ENCODE data around the gene CFAP251. TPM values are rescaled to one million over a fixed set of nuclear protein-coding genes. Genes with fewer than 3 reads are reported as not detected.

The CFAP251 gene
- total RNA-seq, 2 experiments from 2014 or later = 0.28 to 0.33 TPM

GRCh38 chr12:121942145-121942718 lies 23.8 kb downstream of the CFAP251 start:
- intact Hi-C loops (cut with DNase I, micrococcal nuclease) = no loop called here
- H3K4me3 Mint-ChIP-seq = no peak overlapping the region
- POLR2A ChIA-PET = no interaction called here
- ATAC-seq (ENCODE audit: poor library complexity) (no peak), DNase-seq (no peak)
- no peaks in the 10 kb centered on the region for H3K36me3 Mint-ChIP-seq (ENCODE audit: low read depth)
- H3K27me3 ChIP-seq (ENCODE audit: control insufficient read depth in 1 of 2, insufficient read depth in 2 of 2, low read length in 2 of 2) = no peaks in the 10 kb centered on the region
- peaks cover 5% of the 10 kb centered on the region for H3K4me1 Mint-ChIP-seq (ENCODE audit: low read depth)
- H3K27me3 Mint-ChIP-seq = no peaks in the 10 kb centered on the region
- H3K27ac ChIP-seq (ENCODE audit: low read depth in 1 of 2, low read length in 2 of 2) = no peak overlapping the region
- no peaks in the 10 kb centered on the region for H3K9me3 Mint-ChIP-seq
- CTCF ChIA-PET = no interaction called here
- H3K9me3 ChIP-seq (ENCODE audit: control insufficient read depth in 1 of 2, insufficient read depth in 1 of 2, low read length in 2 of 2) = no peaks in the 10 kb centered on the region
- H3K4me3 ChIP-seq (ENCODE audit: low read length) = no peak overlapping the region
- no peaks in the 10 kb centered on the region for H3K4me1 ChIP-seq (ENCODE audit: insufficient read depth, low read length)
- H3K36me3 ChIP-seq (ENCODE audit: insufficient read depth, low read length) = no peaks in the 10 kb centered on the region
- TF ChIP-seq CTCF (IDR thresholded peaks at IDR 0.05) = no peak
- H3K27ac Mint-ChIP-seq = no peak overlapping the region

- H3K4me3 Mint-ChIP-seq = no peak overlapping the region
- H3K4me1 ChIP-seq (ENCODE audit: insufficient read depth, low read length) = no peaks in the 10 kb centered on the region
- H3K27me3 Mint-ChIP-seq = no peaks in the 10 kb centered on the region
- peaks cover 4% of the 10 kb centered on the region for H3K4me1 Mint-ChIP-seq (ENCODE audit: low read depth)
- TF ChIP-seq CTCF (IDR thresholded peaks at IDR 0.05) = no peak
- ChIA-PET POLR2A (no interaction called here), CTCF (no interaction called here)
- no peaks in the 10 kb centered on the region for H3K27me3 ChIP-seq (ENCODE audit: control insufficient read depth in 1 of 2, insufficient read depth in 2 of 2, low read length in 2 of 2)
- no peaks in the 10 kb centered on the region for H3K36me3 ChIP-seq (ENCODE audit: insufficient read depth, low read length)
- H3K9me3 ChIP-seq (ENCODE audit: control insufficient read depth in 1 of 2, insufficient read depth in 1 of 2, low read length in 2 of 2) = no peaks in the 10 kb centered on the region
- H3K27ac ChIP-seq (ENCODE audit: low read depth in 1 of 2, low read length in 2 of 2) = no peak overlapping the region
- no peak overlapping the region for H3K27ac Mint-ChIP-seq
- H3K9me3 Mint-ChIP-seq = no peaks in the 10 kb centered on the region
- ATAC-seq (ENCODE audit: poor library complexity) (no peak), DNase-seq (no peak)
- no peaks in the 10 kb centered on the region for H3K36me3 Mint-ChIP-seq (ENCODE audit: low read depth)
- intact Hi-C loops (cut with DNase I, micrococcal nuclease) = no loop called here
- no peak overlapping the region for H3K4me3 ChIP-seq (ENCODE audit: low read length)
Measured at GRCh38 chr12:121943926-121944325, 25.5 kb downstream of the CFAP251 start.

GRCh38 chr12:121946313-121947025 lies 28.1 kb downstream of the CFAP251 start:
- H3K27me3 ChIP-seq (ENCODE audit: control insufficient read depth in 1 of 2, insufficient read depth in 2 of 2, low read length in 2 of 2) = no peaks in the 10 kb centered on the region
- POLR2A ChIA-PET = no interaction called here
- no peak overlapping the region for H3K4me3 ChIP-seq (ENCODE audit: low read length)
- Mint-ChIP-seq H3K4me3 (no peak overlapping the region), H3K4me1 (ENCODE audit: low read depth) (no peaks in the 10 kb centered on the region), H3K36me3 (ENCODE audit: low read depth) (no peaks in the 10 kb centered on the region), H3K27ac (no peak overlapping the region), H3K27me3 (no peaks in the 10 kb centered on the region), H3K9me3 (no peaks in the 10 kb centered on the region)
- no peaks in the 10 kb centered on the region for H3K4me1 ChIP-seq (ENCODE audit: insufficient read depth, low read length)
- H3K9me3 ChIP-seq (ENCODE audit: control insufficient read depth in 1 of 2, insufficient read depth in 1 of 2, low read length in 2 of 2) = no peaks in the 10 kb centered on the region
- no peak overlapping the region for H3K27ac ChIP-seq (ENCODE audit: low read depth in 1 of 2, low read length in 2 of 2)
- DNase-seq (no peak), ATAC-seq (ENCODE audit: poor library complexity) (no peak)
- no peaks in the 10 kb centered on the region for H3K36me3 ChIP-seq (ENCODE audit: insufficient read depth, low read length)
- no peak for TF ChIP-seq CTCF (IDR thresholded peaks at IDR 0.05)
- intact Hi-C loops (cut with DNase I, micrococcal nuclease) = no loop called here
- CTCF ChIA-PET = no interaction called here

All from CD4-positive, alpha-beta T cell (primary cell).